Measurements from ENCODE around the gene ZNF496. TPM values are rescaled to one million over a fixed set of nuclear protein-coding genes. Genes with fewer than 3 reads are reported as not detected.

The ZNF496 gene
- total RNA-seq, 4 donors from 2014 or later = 8.8 to 48.0 (median 29.8) TPM

GRCh38 chr1:247293047-247293446 is 38.6 kb downstream of the ZNF496 start:
- TF ChIP-seq CTCF (IDR thresholded peaks at IDR 0.05; ENCODE audit: low read depth) = no peak

- TF ChIP-seq CTCF (IDR thresholded peaks at IDR 0.05; ENCODE audit: low read depth) = no peak
Observed at GRCh38 chr1:247291833-247292561, 39.7 kb downstream of the ZNF496 start.

- no peak for TF ChIP-seq CTCF (IDR thresholded peaks at IDR 0.05; ENCODE audit: low read depth)
Observed at GRCh38 chr1:247291161-247291560, 40.5 kb downstream of the ZNF496 start.

GRCh38 chr1:247290576-247290975 is 41.1 kb downstream of the ZNF496 start:
- no peak for TF ChIP-seq CTCF (IDR thresholded peaks at IDR 0.05; ENCODE audit: low read depth)

- TF ChIP-seq CTCF (IDR thresholded peaks at IDR 0.05; ENCODE audit: low read depth) = no peak
Observed at GRCh38 chr1:247288341-247288740, 43.3 kb downstream of the ZNF496 start.

GRCh38 chr1:247287460-247287859 is 44.2 kb downstream of the ZNF496 start:
- no peak for TF ChIP-seq CTCF (IDR thresholded peaks at IDR 0.05; ENCODE audit: low read depth)

GRCh38 chr1:247286134-247286670 is 45.5 kb downstream of the ZNF496 start:
- TF ChIP-seq CTCF (IDR thresholded peaks at IDR 0.05; ENCODE audit: low read depth) = no peak
